Heart right ventricle (tissue), 16 donors: ENCODE data around the gene CLDN22. TPM values are rescaled to one million over a fixed set of nuclear protein-coding genes. Genes with fewer than 3 reads are reported as not detected.
A peak's percentile ranks its signal among the peaks of the same experiment; 100 is the strongest.

Experiments used
- ATAC-seq, 8 donors: fragments of 200-7000 bp; cut with Tn5 transposase; one replicate each; pipeline ENCODE4 v1.9.1; 2020; ENCODE audit warnings: mild to moderate bottlenecking in 8 of 8, moderate library complexity in 8 of 8, moderate number of reproducible peaks in 1 of 8
- DNase-seq, 2 donors: peaks; one replicate each; pipeline ENCODE4 v3.0.0-alpha.2; 2020
- H3K27ac ChIP-seq, 10 donors: fragments of 200-600 bp; sonication (generic) in 2 of 10; one replicate each; pipeline versions ENCODE4 v1.5.0 to v1.8.0; 2020 to 2022; ENCODE audit warnings: mild to moderate bottlenecking in 3 of 10
- H3K27me3 ChIP-seq, 7 donors: fragments of 200-600 bp; one replicate each; pipeline ENCODE4 v1.8.0; 2021 to 2022; ENCODE audit warnings: mild to moderate bottlenecking in 2 of 7
- H3K36me3 ChIP-seq, 9 donors: fragments of 200-600 bp; sonication (generic) in 1 of 9; one replicate each; pipeline versions ENCODE4 v1.5.0 to v1.8.0; 2020 to 2022; ENCODE audit warnings: mild to moderate bottlenecking in 2 of 9
- H3K4me1 ChIP-seq, 9 donors: fragments of 200-600 bp; sonication (generic) in 1 of 9; one replicate each; pipeline versions ENCODE4 v1.5.0 to v1.8.0; 2020 to 2022; ENCODE audit warnings: mild to moderate bottlenecking in 4 of 9
- H3K4me3 ChIP-seq, 10 donors: fragments of 200-600 bp; sonication (generic) in 2 of 10; one replicate each; pipeline versions ENCODE4 v1.5.0 to v1.8.0; 2020 to 2022; ENCODE audit warnings: mild to moderate bottlenecking in 7 of 10, moderate library complexity in 2 of 10
- H3K9me3 ChIP-seq, 11 donors: fragments of 200-600 bp in 10 of 11; sonication (generic) in 2 of 11; one replicate each; pipeline versions ENCODE4 v1.5.0 to v1.8.0; 2013 to 2022; ENCODE audit warnings: mild to moderate bottlenecking in 2 of 11, control low read depth in 1 of 11, moderate library complexity in 1 of 11
- CTCF ChIP-seq, 9 donors: fragments of 200-600 bp; sonication (generic) in 2 of 9; IDR thresholded peaks; one replicate each; pipeline versions ENCODE4 v1.5.0 to v1.8.0; 2021 to 2022; ENCODE audit warnings: antibody characterized with exemption in 9 of 9, mild to moderate bottlenecking in 5 of 9, moderate library complexity in 1 of 9
- WGBS, 2 donors: extraction: QIAGEN DNeasy Blood & Tissue Kit; methylation state at CpG; one replicate each; pipeline ENCODE4 v1.1.7; 2013; ENCODE audit warnings: inconsistent platforms in 1 of 2; 5-methylcytosine and 5-hydroxymethylcytosine counted together
- intact Hi-C, 10 donors: fragments of 100-400 bp; cut with DNase I; formaldehyde crosslinking; loops; one replicate each; pipeline versions ENCODE4 v1.11.1 to v1.14.2; 2022
- polyA plus RNA-seq, 2 donors: library from polyadenylated mRNA; stranded (reverse); fragments of 200-250 nt; gene quantifications; one replicate each; pipeline ENCODE4 v1.2.3, GENCODE V29; 2013
- total RNA-seq, 10 donors: library from RNA; stranded (reverse); fragmentation: NEBNext Ultra II Directional in 3 of 10; extraction: Animal tissue kit (Norgen Biotek cat#: 25700) in 3 of 10; gene quantifications; one replicate each; pipeline versions ENCODE4 v1.2.1 to v1.2.4, GENCODE V29; 2021 to 2023
- donor health status: Arrhythmogenic right ventricular cardiomyopathy.
- donor health status: ischemic (EF 13 %, LVEDD 7.1; RV severe dilation, severe dysfunction).
- donor health status: healthy with polysubstance abuse.
- donor health status: DM: no; HTN: yes; CAD: no.
- donor health status: DM: no; HTN: no; CAD: no.
- donor health status: ischemic (EF 25% LVEDD 6.9; RV normal size, moderate dysfunction).
- donor health status: ischemic (EF 25% LVEDD 5.7; RV mildly dilated, moderate dysfunction).
- donor health status: healthy.
- donor health status: DM: yes; HTN: yes; CAD: no.
- donor health status: Ischemic cardiomyopathy.
- donor health status: ischemic (EF 35%, LVEDD 5.7; RV mildly dilated, moderate dysfunction).
- donor health status: nonischemic (EF 11% LVEDD 7.7; RV severe dilation, severe dysfunction).
- donor health status: DM: yes; HTN: yes; CAD: no.
- donor health status: PGD.
- donor health status: ischemic (EF 29% LVEDD 5.4; RV normal size, mild dysfunction).
- donor health status: nonischemic (EF 23%, LVEDD 6.1; RV moderate dilation, normal function).

Gene CLDN22
- total and polyA plus RNA-seq, 12 donors, result not detected

- TF ChIP-seq CTCF (IDR thresholded peaks at IDR 0.05), result no peak
- WGBS, 2 donors, result 94 to 95% methylated on average over 4 of the region's 4 CpGs
- peaks cover 0 to 13% (median 0%) of the 10 kb centered on the region in 9 donors for H3K4me1 ChIP-seq
- H3K27ac ChIP-seq, result no peak overlapping the region
- H3K36me3 ChIP-seq, result peaks cover 0 to 47% (median 0%) of the 10 kb centered on the region in 9 donors
- no peak for DNase-seq
- H3K27me3 ChIP-seq, result no peaks in the 10 kb centered on the region
- no peaks in the 10 kb centered on the region for H3K9me3 ChIP-seq
- no peak for ATAC-seq
- intact Hi-C loops, result no loop called here
- no peak overlapping the region for H3K4me3 ChIP-seq
Measured at GRCh38 chr4:183303301-183303700, 16.8 kb downstream of the CLDN22 start.

- TF ChIP-seq CTCF (IDR thresholded peaks at IDR 0.05), result no peak
- Histone ChIP-seq H3K9me3 (no peaks in the 10 kb centered on the region), H3K4me1 (peaks cover 0 to 13% (median 0%) of the 10 kb centered on the region in 9 donors), H3K27me3 (no peaks in the 10 kb centered on the region), H3K4me3 (no peak overlapping the region), H3K27ac (no peak overlapping the region), H3K36me3 (peaks cover 0 to 66% (median 0%) of the 10 kb centered on the region in 9 donors)
- DNase-seq (no peak), ATAC-seq (peak in 3 of 8 donors; percentile 21 to 38 (median 35))
- 65 to 67% methylated on average over 5 of the region's 5 CpGs for WGBS, 2 donors
- intact Hi-C loops, result no loop called here
Measured at GRCh38 chr4:183300655-183301054, 19.4 kb downstream of the CLDN22 start.

- Histone ChIP-seq H3K4me3 (no peak overlapping the region), H3K36me3 (peaks cover 0 to 66% (median 0%) of the 10 kb centered on the region in 9 donors), H3K4me1 (peaks cover 0 to 13% (median 0%) of the 10 kb centered on the region in 9 donors), H3K27me3 (no peaks in the 10 kb centered on the region), H3K9me3 (no peaks in the 10 kb centered on the region), H3K27ac (peak overlapping the region in 1 of 10 donors; percentile 12)
- WGBS, 2 donors, result 44 to 48% methylated on average over 6 of the region's 6 CpGs
- intact Hi-C loops, result no loop called here
- no peak for TF ChIP-seq CTCF (IDR thresholded peaks at IDR 0.05)
- ATAC-seq (no peak), DNase-seq (no peak)
Measured at GRCh38 chr4:183300070-183300469, 20.0 kb downstream of the CLDN22 start.

GRCh38 chr4:183299464-183299863, 20.6 kb downstream of the CLDN22 start:
- ATAC-seq, result no peak
- Histone ChIP-seq H3K36me3 (peaks cover 0 to 66% (median 0%) of the 10 kb centered on the region in 9 donors), H3K4me3 (no peak overlapping the region), H3K27me3 (no peaks in the 10 kb centered on the region), H3K9me3 (no peaks in the 10 kb centered on the region), H3K27ac (peak overlapping the region in 1 of 10 donors; percentile 12), H3K4me1 (peaks cover 0 to 13% (median 0%) of the 10 kb centered on the region in 9 donors)
- no peak for TF ChIP-seq CTCF (IDR thresholded peaks at IDR 0.05)
- WGBS, 2 donors, result 77 to 80% methylated on average over 2 of the region's 2 CpGs
- DNase-seq, result no peak
- intact Hi-C loops, result loop anchor here in 1 of 10 donors (10.0 kb wide), 1 partner anchor 95 kb away; no protein-coding TSS in a partner anchor
